K562 (cell line): ENCODE results near the gene RUVBL2. TPM values are rescaled to one million over a fixed set of nuclear protein-coding genes. Genes with fewer than 3 reads are reported as not detected.

Source experiments
- ATAC-seq: fragments of 200-7000 bp; cut with Tn5 transposase; 3 replicates; pipeline ENCODE4 v1.9.1; 2020; ENCODE audit warnings: moderate library complexity
- BruUV-seq: library from RNA; stranded (reverse); fragments of 400-500 nt; replicated peaks from 2 replicates; lab custom pipeline; 2021; lab: Mats Ljungman, UMichigan
- CTCF ChIA-PET: fragments of 300-600 bp; formaldehyde crosslinking; extraction: SDS; loops from one replicate; lab custom pipeline; 2021; ENCODE audit warnings: low intra/inter-chr PET ratio; lab: Yijun Ruan, JAX
- POLR2A ChIA-PET: fragments of 300-600, 350-650 bp; sonication (Branson Sonifier 250); formaldehyde crosslinking; extraction: SDS; loops from one replicate; lab custom pipeline; 2021; ENCODE audit warnings: antibody characterized with exemption, inconsistent platforms; lab: Yijun Ruan, JAX
- DNase-seq, 4 experiments: peaks; one replicate each; pipeline versions ENCODE4 v3.0.0 to v3.0.0-alpha.2; 2011 to 2018; ENCODE audit warnings: low spot score in 3 of 4, mixed read lengths in 3 of 4; ENCODE audit errors: extremely low read depth in 1 of 4
- FAIRE-seq: peaks from 2 replicates; lab custom pipeline; 2011; peaks lifted over from hg19 to GRCh38; lab: Jason Lieb, UNC
- H2AFZ ChIP-seq: 2 replicates; pipeline ENCODE4 v1.6.0; 2011; ENCODE audit warnings: low read depth, low read length, control low read depth, inconsistent platforms
- H3K27ac ChIP-seq: fragments of 200-600 bp; 3 replicates; pipeline ENCODE4 v1.8.0; 2011; ENCODE audit warnings: low read depth, mild to moderate bottlenecking, control low read depth, inconsistent platforms, low read length, moderate library complexity, mixed read lengths; ENCODE audit errors: extremely low read depth
- H3K27me3 ChIP-seq, 2 experiments: fragments of 300-600 bp in 1 of 2; 2 replicates in 1 of 2; 3 replicates in 1 of 2; pipeline versions ENCODE4 v1.6.0 to v1.8.0; 2011; ENCODE audit warnings: inconsistent platforms in 2 of 2, low read length in 2 of 2, mild to moderate bottlenecking in 1 of 2, mixed read lengths in 1 of 2, moderate library complexity in 1 of 2; ENCODE audit not compliant: control insufficient read depth in 2 of 2, insufficient read depth in 2 of 2
- H3K36me3 ChIP-seq: fragments of 300-600 bp; 3 replicates; pipeline ENCODE4 v1.8.0; 2011; ENCODE audit warnings: mild to moderate bottlenecking, low read length, inconsistent platforms; ENCODE audit not compliant: control insufficient read depth, insufficient read depth
- H3K4me1 ChIP-seq, 2 experiments: fragments of 200-600 bp in 1 of 2; replicated peaks in 1 of 2; 2 replicates in 1 of 2; 3 replicates in 1 of 2; pipeline versions ENCODE4 v1.5.1 to v1.8.0; 2011; ENCODE audit warnings: inconsistent platforms in 2 of 2, low read length in 2 of 2, mild to moderate bottlenecking in 1 of 2, mixed read lengths in 1 of 2, moderate library complexity in 1 of 2; ENCODE audit not compliant: control insufficient read depth in 2 of 2, insufficient read depth in 2 of 2
- H3K4me2 ChIP-seq: 2 replicates; pipeline ENCODE4 v1.6.1; 2011; ENCODE audit warnings: low read length, control low read depth, inconsistent platforms, mixed read lengths; ENCODE audit not compliant: insufficient read depth
- H3K4me3 ChIP-seq: fragments of 200-600 bp; sonication (generic), shearing (Covaris generic); 2 replicates; pipeline ENCODE4 v1.5.1; 2016; ENCODE audit warnings: control low read depth, inconsistent platforms
- H3K79me2 ChIP-seq: fragments of 200-600 bp; 3 replicates; pipeline ENCODE4 v1.8.0; 2011; ENCODE audit warnings: low read length, inconsistent platforms; ENCODE audit not compliant: control insufficient read depth, insufficient read depth
- H3K9ac ChIP-seq, 2 experiments: 2 replicates each; pipeline versions ENCODE4 v1.6.0 to v1.6.1; 2011; ENCODE audit warnings: low read depth in 2 of 2, low read length in 2 of 2, control low read depth in 1 of 2, inconsistent platforms in 1 of 2, mild to moderate bottlenecking in 1 of 2, mixed read lengths in 1 of 2; ENCODE audit not compliant: insufficient read depth in 1 of 2
- H3K9me1 ChIP-seq: one replicate; pipeline ENCODE4 v1.6.0; 2011; ENCODE audit warnings: inconsistent platforms, mild to moderate bottlenecking, low read length, moderate library complexity; ENCODE audit not compliant: control insufficient read depth, insufficient read depth
- H3K9me3 ChIP-seq: replicated peaks from 2 replicates; pipeline ENCODE4 v1.5.1; 2011; ENCODE audit warnings: low read depth, low read length, inconsistent platforms; ENCODE audit not compliant: control insufficient read depth, insufficient read depth
- H4K20me1 ChIP-seq: replicated peaks from 2 replicates; pipeline ENCODE4 v1.6.1; 2011; ENCODE audit warnings: low read length, inconsistent platforms, mixed read lengths; ENCODE audit not compliant: control insufficient read depth, insufficient read depth
- CBFB ChIP-seq: sonication (generic); formaldehyde crosslinking; IDR thresholded peaks from 2 replicates; pipeline ENCODE4 v1.4.0; 2020; ENCODE audit warnings: mild to moderate bottlenecking, missing genetic modification reagents
- CHD2 ChIP-seq: IDR thresholded peaks from 2 replicates; pipeline ENCODE4 v1.6.1; 2011; ENCODE audit warnings: low read depth, low read length
- ERF ChIP-seq: fragments of 450-650 bp; formaldehyde crosslinking; IDR thresholded peaks from 2 replicates; pipeline ENCODE4 v1.4.0; 2020; ENCODE audit warnings: mild to moderate bottlenecking, mixed read lengths
- LARP7 ChIP-seq: fragments of 450-650 bp; IDR thresholded peaks from 2 replicates; pipeline ENCODE4 v1.6.1; 2016
- MYNN ChIP-seq, 2 experiments: sonication (generic); formaldehyde crosslinking in 1 of 2; IDR thresholded peaks; 2 replicates each; pipeline versions ENCODE4 v1.5.0 to v1.6.1; 2016 to 2020; ENCODE audit warnings: antibody characterized with exemption in 1 of 2, missing genetic modification reagents in 1 of 2
- PHB ChIP-seq: fragments of 250-450 bp; sonication (Bioruptor Pico); IDR thresholded peaks from 2 replicates; pipeline ENCODE4 v1.5.0; 2021
- POU5F1 ChIP-seq: fragments of 150-350 bp; IDR thresholded peaks from 2 replicates; pipeline ENCODE4 v1.6.1; 2014; ENCODE audit warnings: borderline replicate concordance, low read length, low read depth, mild to moderate bottlenecking; ENCODE audit not compliant: partially characterized antibody
- ZBTB40 ChIP-seq, 2 experiments: fragments of 450-650 bp in 1 of 2; sonication (generic) in 1 of 2; formaldehyde crosslinking in 1 of 2; IDR thresholded peaks; 2 replicates each; pipeline versions ENCODE4 v1.7.1 to v1.9.0; 2016 to 2022; ENCODE audit warnings: inconsistent platforms in 1 of 2, mild to moderate bottlenecking in 1 of 2, missing genetic modification reagents in 1 of 2
- ZBTB43 ChIP-seq: sonication (generic); formaldehyde crosslinking; IDR thresholded peaks from 2 replicates; pipeline ENCODE4 v1.8.0; 2023; ENCODE audit warnings: mild to moderate bottlenecking, missing genetic modification reagents
- ZNF263 ChIP-seq: sonication (generic); formaldehyde crosslinking; IDR thresholded peaks from 2 replicates; pipeline ENCODE4 v1.8.0; 2022; ENCODE audit warnings: mild to moderate bottlenecking, missing genetic modification reagents, borderline replicate concordance
- WGBS: fragments of 100-300 bp; shearing (Covaris generic); methylation state at CpG from one replicate; pipeline ENCODE4 v1.1.6; 2016; ENCODE audit warnings: low coverage, mixed read lengths; ENCODE audit not compliant: insufficient coverage; ENCODE audit errors: missing lambda C conversion rate; 5-methylcytosine and 5-hydroxymethylcytosine counted together
- in situ Hi-C: fragments of 300-500 bp; cut with MboI; formaldehyde crosslinking; loops from 4 replicates; pipeline ENCODE4 v1.15.0; 2018; ENCODE audit warnings: inconsistent platforms, mixed read lengths
- intact Hi-C: fragments of 100-400 bp; cut with micrococcal nuclease; formaldehyde crosslinking; loops from 2 replicates; pipeline ENCODE4 v1.14.2; 2022
- polyA plus RNA-seq, 8 experiments: library from polyadenylated mRNA; depleted of rRNA in 4 of 8; stranded (reverse) in 5 of 8; unstranded in 3 of 8; fragments of >200 nt; fragmentation: Nextera tagmentation in 2 of 8; fragmentation: Illumina TruSeq in 1 of 8; extraction: Ambion mirVana in 2 of 8; extraction: Trizol in 1 of 8; gene quantifications; 2 replicates each; pipeline versions ENCODE4 v1.2.1 to v1.2.3, GENCODE V29; 2011 to 2014; ENCODE audit warnings: inconsistent platforms in 1 of 8, missing spikeins in 1 of 8
- total RNA-seq, 7 experiments: library from RNA; depleted of rRNA in 6 of 7; stranded (reverse); fragments of >200 nt in 6 of 7; fragmentation: Illumina TruSeq in 2 of 7; extraction: Trizol in 2 of 7; gene quantifications; 2 replicates each; pipeline versions ENCODE4 v1.2.1 to v1.2.3, GENCODE V29; 2011 to 2021; ENCODE audit warnings: low replicate concordance in 1 of 7

Gene RUVBL2
- total and polyA plus RNA-seq, 9 of the 15 experiments (the other 6 are each of a cell fraction or from before 2014, with no cell fraction given), result 71.4 to 453 (median 237) TPM

GRCh38 chr19:48992581-48993174 lies 1.0 kb upstream of the RUVBL2 start:
- WGBS, result 2% methylated on average over 20 of the region's 20 CpGs
- H3K9ac ChIP-seq, result peak overlapping the region; percentile 84 to 94
- peak overlapping the region; percentile 88 for H3K4me2 ChIP-seq
- H3K27ac ChIP-seq, result peak overlapping the region; percentile 73
- ATAC-seq, result peak; percentile 4
- no peaks in the 10 kb centered on the region for H3K9me3 ChIP-seq
- H3K9me1 ChIP-seq, result no peaks in the 10 kb centered on the region
- peaks cover 69% of the 10 kb centered on the region for H3K79me2 ChIP-seq
- intact Hi-C loops, result loop anchor here (10.0 kb wide), 2 partner anchors 162 to 232 kb away; partner anchors contain the start of genes HRC and TRPM4
- POLR2A ChIA-PET, result interaction anchor here (0.7 to 3.0 kb wide), 14 partner anchors 8 to 332 kb away, joined by 3 to 42 read pairs (median 4); partner anchors contain the start of genes FTL, PPP1R15A and SLC6A16
- BruUV-seq, result no TSS peak
- peak in 1 of 4 experiments; percentile 43 for DNase-seq
- CTCF ChIA-PET, result interaction anchor here (0.7 kb wide), 1 partner anchor 114 kb away, joined by 3 read pairs; no protein-coding TSS in a partner anchor
- FAIRE-seq, result no peak
- peak overlapping the region; percentile 87 for H3K4me3 ChIP-seq
- H4K20me1 ChIP-seq, result no peaks in the 10 kb centered on the region
- peak overlapping the region; percentile 55 for H2AFZ ChIP-seq
- in situ Hi-C loops, result no loop called here
- peaks cover 5 to 30% of the 10 kb centered on the region in 2 experiments; a peak in 4 of 5 replicates for H3K4me1 ChIP-seq
- H3K36me3 ChIP-seq, result peaks cover 44% of the 10 kb centered on the region
- no peaks in the 10 kb centered on the region for H3K27me3 ChIP-seq
- TF ChIP-seq POU5F1, result no peak
- 0 out of 2 replicates have a peak, but pooled peaks have one; percentile 14 for TF ChIP-seq ZBTB40 (IDR thresholded peaks at IDR 0.05)
- TF ChIP-seq ZBTB40 (CRISPR knock-in tag; IDR thresholded peaks at IDR 0.05), result no peak
- TF ChIP-seq ERF (CRISPR knock-in tag), result 0 out of 2 replicates have a peak, but pooled peaks have one; percentile 31
- TF ChIP-seq ZBTB43 (CRISPR knock-in tag), result 0 out of 2 replicates have a peak, but pooled peaks have one; percentile 23
- TF ChIP-seq MYNN (IDR thresholded peaks at IDR 0.05), result no peak
- no peak for TF ChIP-seq MYNN (CRISPR knock-in tag; IDR thresholded peaks at IDR 0.05)
- 0 out of 2 replicates have a peak, but pooled peaks have one; percentile 77 for TF ChIP-seq CBFB
- TF ChIP-seq ZNF263 (CRISPR knock-in tag), result peak; percentile 44; the same call in 1 of the 2 replicates
- TF ChIP-seq CHD2, result no peak
- TF ChIP-seq LARP7, result peak; percentile 10; the same call in 1 of the 2 replicates
- TF ChIP-seq PHB, result peak; percentile 73; the same call in 1 of the 2 replicates
